GM18511 (cell line): ENCODE data around the gene SAYSD1.
"Not testable (repeated sequence)": the region's sequence is repeated elsewhere in the genome, so short reads cannot be mapped to it uniquely, and the experiment has no call there.

Source experiments
- ATAC-seq: cut with Tn5 transposase; IDR thresholded peaks from one replicate; pipeline ENCODE4 v1.9.1; 2021; ENCODE audit warnings: mild to moderate bottlenecking, moderate library complexity; ENCODE audit not compliant: unreplicated experiment

SAYSD1 gene

GRCh38 chr6:39114704-39115599 is at the start of gene SAYSD1:
Gene SAYSD1 (minus strand): TSS chr6:39115186. CDS start chr6:39115089, 97 bp downstream.
- ATAC-seq: peak; percentile 94

GRCh38 chr6:39157511-39157910 is 42.5 kb upstream of the SAYSD1 start:
- ATAC-seq: no peak

GRCh38 chr6:39156801-39157200 is 41.8 kb upstream of the SAYSD1 start:
- no peak for ATAC-seq

- no peak for ATAC-seq
These were observed 39.7 kb upstream of the SAYSD1 start for GRCh38 chr6:39154705-39155104.

GRCh38 chr6:39153766-39154397 is 38.9 kb upstream of the SAYSD1 start:
- no peak for ATAC-seq

- ATAC-seq: no peak
These were observed 37.3 kb upstream of the SAYSD1 start for GRCh38 chr6:39152262-39152661.

GRCh38 chr6:39151211-39151610 is 36.2 kb upstream of the SAYSD1 start:
- no peak for ATAC-seq

GRCh38 chr6:39144481-39145173 is 29.6 kb upstream of the SAYSD1 start:
- ATAC-seq: no peak

- no peak for ATAC-seq
These were observed 28.4 kb upstream of the SAYSD1 start for GRCh38 chr6:39143238-39143930.

GRCh38 chr6:39140556-39141167 is 25.7 kb upstream of the SAYSD1 start:
- no peak for ATAC-seq

GRCh38 chr6:39137245-39137644 is 22.3 kb upstream of the SAYSD1 start:
- ATAC-seq: no peak

- ATAC-seq: not testable (repeated sequence)
These were observed 21.2 kb upstream of the SAYSD1 start for GRCh38 chr6:39136207-39136606.

- not testable (repeated sequence) for ATAC-seq
These were observed 19.8 kb upstream of the SAYSD1 start for GRCh38 chr6:39134761-39135160.

GRCh38 chr6:39130691-39131090 is 15.7 kb upstream of the SAYSD1 start:
- no peak for ATAC-seq

- no peak for ATAC-seq
These were observed 13.8 kb upstream of the SAYSD1 start for GRCh38 chr6:39128832-39129231.

- no peak for ATAC-seq
These were observed 13.1 kb upstream of the SAYSD1 start for GRCh38 chr6:39128106-39128505.

GRCh38 chr6:39124114-39124513 is 9.1 kb upstream of the SAYSD1 start:
- ATAC-seq: no peak

- no peak for ATAC-seq
These were observed 3.9 kb upstream of the SAYSD1 start for GRCh38 chr6:39118921-39119320.

GRCh38 chr6:39114388-39114703 is 640 bp downstream of the SAYSD1 start:
- ATAC-seq: peak; percentile 24

- ATAC-seq: no peak
These were observed 1.2 kb downstream of the SAYSD1 start for GRCh38 chr6:39113788-39114187.

- no peak for ATAC-seq
These were observed 3.7 kb downstream of the SAYSD1 start for GRCh38 chr6:39111280-39111679.
